Measurements from ENCODE around the gene BACH2.

Gene BACH2

DNA sequence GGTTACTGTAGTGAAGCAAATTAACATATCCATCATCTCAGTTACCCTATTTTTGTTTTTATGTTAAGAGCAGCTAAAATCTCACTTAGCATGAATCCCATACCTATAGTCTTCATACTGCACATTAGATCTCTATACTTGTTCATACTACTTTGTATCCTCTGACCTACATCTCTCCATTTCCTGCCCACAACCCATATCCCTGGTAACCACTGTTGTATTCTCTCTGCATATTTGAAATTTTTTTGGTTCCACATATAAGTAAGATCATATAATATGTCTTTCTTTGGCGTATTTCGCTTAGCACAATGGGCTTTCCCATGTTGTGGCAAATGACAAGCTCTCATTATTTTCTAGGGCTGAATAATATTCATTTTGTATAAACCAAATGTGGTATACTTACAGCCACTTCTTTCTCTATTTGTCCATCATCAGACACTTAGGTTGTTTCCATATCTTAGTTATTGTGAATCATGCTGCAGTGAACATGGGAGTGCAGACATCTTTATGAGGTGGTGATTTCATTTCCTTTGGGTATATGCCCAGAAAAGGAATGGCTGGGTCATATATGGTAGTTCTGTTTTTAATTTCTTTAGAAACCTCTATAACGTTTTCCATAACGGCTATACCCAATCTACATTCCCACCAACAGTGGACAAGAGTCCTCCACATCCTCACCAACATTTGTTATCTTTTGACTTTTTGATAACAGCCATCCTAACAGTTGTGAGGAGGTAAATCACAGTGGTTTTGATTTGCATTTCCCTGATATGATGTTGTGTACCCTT is 39.8 kb downstream of the BACH2 start:
- DNase-seq, result no peak
- no peak overlapping the region for H3K4me3 Mint-ChIP-seq
- H3K9me3 Mint-ChIP-seq, result peaks cover 11% of the 10 kb centered on the region
- TF ChIP-seq, protein P1, sequence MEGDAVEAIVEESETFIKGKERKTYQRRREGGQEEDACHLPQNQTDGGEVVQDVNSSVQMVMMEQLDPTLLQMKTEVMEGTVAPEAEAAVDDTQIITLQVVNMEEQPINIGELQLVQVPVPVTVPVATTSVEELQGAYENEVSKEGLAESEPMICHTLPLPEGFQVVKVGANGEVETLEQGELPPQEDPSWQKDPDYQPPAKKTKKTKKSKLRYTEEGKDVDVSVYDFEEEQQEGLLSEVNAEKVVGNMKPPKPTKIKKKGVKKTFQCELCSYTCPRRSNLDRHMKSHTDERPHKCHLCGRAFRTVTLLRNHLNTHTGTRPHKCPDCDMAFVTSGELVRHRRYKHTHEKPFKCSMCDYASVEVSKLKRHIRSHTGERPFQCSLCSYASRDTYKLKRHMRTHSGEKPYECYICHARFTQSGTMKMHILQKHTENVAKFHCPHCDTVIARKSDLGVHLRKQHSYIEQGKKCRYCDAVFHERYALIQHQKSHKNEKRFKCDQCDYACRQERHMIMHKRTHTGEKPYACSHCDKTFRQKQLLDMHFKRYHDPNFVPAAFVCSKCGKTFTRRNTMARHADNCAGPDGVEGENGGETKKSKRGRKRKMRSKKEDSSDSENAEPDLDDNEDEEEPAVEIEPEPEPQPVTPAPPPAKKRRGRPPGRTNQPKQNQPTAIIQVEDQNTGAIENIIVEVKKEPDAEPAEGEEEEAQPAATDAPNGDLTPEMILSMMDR (IDR thresholded peaks at IDR 0.05), result no peak
- no peak overlapping the region for H3K27ac Mint-ChIP-seq
- no peaks in the 10 kb centered on the region for H3K27me3 Mint-ChIP-seq (ENCODE audit: low read depth, poor library complexity)
- H3K36me3 Mint-ChIP-seq (ENCODE audit: low read depth), result peaks cover 52% of the 10 kb centered on the region
- H3K4me1 Mint-ChIP-seq, result peaks cover under 1% of the 10 kb centered on the region

DNA sequence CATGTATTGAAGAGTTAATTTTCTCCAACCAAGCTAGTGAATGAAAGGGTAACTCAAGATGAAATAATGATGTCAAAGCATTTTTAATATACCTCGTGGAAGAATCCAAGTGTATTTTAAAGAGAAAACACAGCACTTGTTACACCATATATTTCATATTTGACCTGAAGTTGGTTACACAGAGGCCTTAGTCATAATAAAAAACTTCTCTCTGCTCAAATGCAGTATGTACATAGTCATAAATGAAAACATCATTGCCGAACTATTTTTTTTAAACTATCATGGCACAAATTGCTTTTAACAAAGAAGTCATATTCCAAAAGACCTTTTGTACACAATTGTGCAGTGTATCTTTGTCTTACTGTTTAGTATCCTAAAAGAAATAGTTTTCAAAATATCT is 43.0 kb downstream of the BACH2 start:
- Mint-ChIP-seq H3K36me3 (ENCODE audit: low read depth) (peaks cover 26% of the 10 kb centered on the region), H3K4me3 (no peak overlapping the region), H3K27me3 (ENCODE audit: low read depth, poor library complexity) (no peaks in the 10 kb centered on the region), H3K4me1 (peaks cover 5% of the 10 kb centered on the region), H3K9me3 (peaks cover 7% of the 10 kb centered on the region), H3K27ac (no peak overlapping the region)
- no peak for DNase-seq
- TF ChIP-seq, protein P1 (IDR thresholded peaks at IDR 0.05), result no peak

DNA sequence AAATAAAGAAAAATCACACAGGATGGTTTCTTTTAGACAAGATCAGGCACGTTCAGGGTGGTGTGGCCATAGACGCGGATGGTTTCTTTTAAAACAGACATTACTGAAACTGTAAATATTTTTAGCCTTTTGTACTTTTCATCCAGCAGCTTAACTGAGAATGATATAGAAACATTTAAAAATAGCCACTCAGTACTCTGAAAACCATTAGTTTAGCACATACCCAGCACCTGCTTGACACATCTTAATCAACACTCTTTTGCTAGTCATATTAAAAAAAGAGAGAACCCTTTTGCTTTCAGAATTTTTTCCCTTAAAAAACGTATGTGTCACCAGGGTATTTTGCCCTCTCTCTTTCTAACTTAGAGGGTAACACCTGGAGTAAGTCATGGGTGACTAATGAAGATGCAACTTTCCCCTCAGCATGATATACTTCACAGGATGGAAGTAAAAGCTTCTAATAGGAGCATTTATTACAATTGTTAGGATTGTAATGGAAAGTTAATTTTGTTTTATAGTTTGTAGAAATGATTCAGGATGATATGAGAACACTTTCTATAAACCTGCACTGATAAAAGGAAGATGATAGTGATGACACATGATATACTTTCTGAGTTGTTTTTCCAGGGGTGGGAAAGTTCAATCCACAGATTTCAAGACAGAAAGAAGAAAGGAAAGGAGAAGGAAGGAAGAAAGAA is 45.2 kb downstream of the BACH2 start:
- Mint-ChIP-seq H3K36me3 (ENCODE audit: low read depth) (peaks cover 23% of the 10 kb centered on the region), H3K27me3 (ENCODE audit: low read depth, poor library complexity) (no peaks in the 10 kb centered on the region), H3K9me3 (peaks cover 7% of the 10 kb centered on the region), H3K4me1 (peaks cover 5% of the 10 kb centered on the region), H3K4me3 (no peak overlapping the region), H3K27ac (no peak overlapping the region)
- no peak for DNase-seq
- TF ChIP-seq, protein P1 (IDR thresholded peaks at IDR 0.05), result no peak

DNA sequence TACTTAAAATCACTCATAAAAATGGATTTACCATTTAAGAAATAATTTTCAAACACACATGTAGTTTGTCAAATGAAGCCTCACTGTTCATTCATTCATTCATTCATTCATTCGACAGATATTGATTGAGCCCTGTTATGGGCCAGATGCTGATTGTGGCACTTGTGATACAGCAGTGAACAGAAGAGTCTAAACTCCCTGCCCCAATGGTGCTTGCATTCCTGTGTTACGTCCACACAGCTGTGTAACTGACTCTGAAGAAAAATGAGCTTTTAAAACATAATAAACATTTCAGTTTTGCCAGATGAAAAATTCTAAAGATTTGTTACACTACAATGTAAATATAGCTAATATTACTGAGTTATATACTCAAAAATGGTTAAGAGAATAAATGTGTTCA is 46.2 kb downstream of the BACH2 start:
- Mint-ChIP-seq H3K4me3 (no peak overlapping the region), H3K27me3 (ENCODE audit: low read depth, poor library complexity) (peaks cover 2% of the 10 kb centered on the region), H3K4me1 (peaks cover 5% of the 10 kb centered on the region), H3K27ac (no peak overlapping the region), H3K9me3 (peaks cover 3% of the 10 kb centered on the region), H3K36me3 (ENCODE audit: low read depth) (peaks cover 13% of the 10 kb centered on the region)
- TF ChIP-seq, protein P1 (IDR thresholded peaks at IDR 0.05), result no peak
- DNase-seq, result no peak

DNA sequence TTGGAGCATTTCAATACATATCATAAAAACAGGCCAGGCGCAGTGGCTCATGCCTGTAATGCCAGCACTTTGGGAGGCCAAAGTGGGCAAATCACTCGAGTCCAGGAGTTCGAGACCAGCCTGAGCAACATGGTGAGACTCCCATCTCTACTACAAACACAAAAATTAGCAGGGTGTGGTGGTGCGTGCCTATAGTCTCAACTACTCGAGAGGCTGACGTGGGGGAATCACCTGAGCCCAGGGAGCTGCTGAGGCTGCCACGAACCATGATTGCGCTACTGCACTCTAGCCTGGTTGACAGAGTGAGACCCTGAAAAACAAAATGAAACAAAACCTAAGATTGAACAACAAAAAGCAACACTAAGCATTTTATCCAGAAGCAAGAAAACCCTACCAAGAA is 47.2 kb downstream of the BACH2 start:
- peaks cover 2% of the 10 kb centered on the region for H3K27me3 Mint-ChIP-seq (ENCODE audit: low read depth, poor library complexity)
- no peak overlapping the region for H3K4me3 Mint-ChIP-seq
- peaks cover 5% of the 10 kb centered on the region for H3K4me1 Mint-ChIP-seq
- H3K9me3 Mint-ChIP-seq, result no peaks in the 10 kb centered on the region
- no peak overlapping the region for H3K27ac Mint-ChIP-seq
- TF ChIP-seq, protein P1 (IDR thresholded peaks at IDR 0.05), result no peak
- H3K36me3 Mint-ChIP-seq (ENCODE audit: low read depth), result peaks cover 9% of the 10 kb centered on the region
- no peak for DNase-seq

Data from nephron progenitor cell (in vitro differentiated cells).